SH-SY5Y (cell line): ENCODE results near the gene KCNQ5.

Experiments used
- GATA2 ChIP-seq: IDR thresholded peaks from 2 replicates; pipeline ENCODE4 v1.6.1; 2011; ENCODE audit warnings: mild to moderate bottlenecking, low read depth, low read length
- GATA3 ChIP-seq: IDR thresholded peaks from 2 replicates; pipeline ENCODE4 v1.6.1; 2011; ENCODE audit warnings: low read depth, mild to moderate bottlenecking, low read length, moderate library complexity

DNA sequence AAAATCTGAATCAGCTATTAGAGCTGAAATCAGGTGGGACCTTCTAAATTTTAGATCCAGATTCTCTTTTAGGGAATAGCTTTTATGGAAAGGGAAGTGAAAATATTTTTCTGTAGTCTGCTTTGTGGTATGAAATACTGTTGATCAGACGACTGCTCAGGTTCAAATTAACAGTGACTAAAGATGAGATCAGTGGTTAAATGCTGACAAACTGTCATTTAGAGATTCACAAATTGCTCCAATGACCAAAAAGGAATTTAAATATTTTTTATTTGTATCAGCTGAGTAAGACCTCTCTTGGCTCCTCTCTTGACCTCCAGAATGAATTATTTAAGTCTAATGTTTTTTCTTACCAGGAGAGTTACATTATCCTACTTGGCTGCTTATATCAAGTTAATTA is 77.3 kb downstream of the KCNQ5 start:
- TF ChIP-seq GATA3 (no peak), GATA2 (no peak)
